ENCODE measurements around the gene TBC1D5.

Gene TBC1D5

DNA sequence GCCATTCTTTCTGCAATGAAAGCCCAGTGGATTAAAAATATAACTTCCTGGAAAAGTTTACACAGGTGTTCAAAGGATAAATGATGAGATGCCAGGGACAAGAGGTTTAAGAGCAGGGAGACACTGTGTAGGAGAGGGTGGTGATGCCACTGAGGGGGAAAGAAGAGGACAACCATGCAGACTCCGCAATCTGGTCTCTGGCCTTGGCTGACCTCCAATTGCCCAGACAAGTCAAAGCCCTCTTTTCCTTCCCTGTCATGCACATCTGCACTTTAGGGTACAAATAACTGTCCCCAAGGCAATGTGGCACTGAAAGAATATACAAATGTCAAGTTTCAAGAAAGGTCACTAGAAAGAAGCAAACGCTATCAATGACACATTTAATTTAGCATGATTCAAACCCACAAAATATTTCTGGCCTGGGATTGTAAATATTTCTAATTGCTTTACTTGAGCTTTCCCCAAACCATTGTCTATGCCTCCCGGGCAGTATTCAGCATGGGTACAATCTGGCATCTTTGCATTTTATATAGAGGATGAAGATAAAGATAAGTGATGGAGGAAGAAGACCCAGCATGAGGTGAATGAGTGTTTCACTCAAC lies 538.3 kb downstream of the TBC1D5 start:
- no peak for TF ChIP-seq CTCF (IDR thresholded peaks at IDR 0.05)

DNA sequence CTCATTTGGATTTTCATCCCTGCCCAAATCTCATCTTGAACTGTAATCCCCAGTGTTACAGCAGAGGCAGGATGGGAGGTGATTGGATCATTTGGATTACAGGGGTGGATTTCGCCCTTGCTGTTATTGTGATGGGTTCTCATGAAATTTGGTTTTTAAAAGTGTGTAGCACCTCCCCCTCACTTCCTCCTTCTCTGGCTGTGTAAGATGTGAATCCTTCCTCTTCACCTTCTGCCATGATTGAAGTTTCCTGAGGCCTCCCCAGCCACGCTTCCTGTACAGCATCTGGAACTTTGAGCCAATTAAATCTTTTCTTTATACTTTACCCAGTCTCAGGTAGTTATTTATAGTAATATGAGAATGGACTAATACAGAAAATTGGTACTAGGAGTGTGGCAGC lies 540.9 kb downstream of the TBC1D5 start:
- no peak for TF ChIP-seq CTCF (IDR thresholded peaks at IDR 0.05)

DNA sequence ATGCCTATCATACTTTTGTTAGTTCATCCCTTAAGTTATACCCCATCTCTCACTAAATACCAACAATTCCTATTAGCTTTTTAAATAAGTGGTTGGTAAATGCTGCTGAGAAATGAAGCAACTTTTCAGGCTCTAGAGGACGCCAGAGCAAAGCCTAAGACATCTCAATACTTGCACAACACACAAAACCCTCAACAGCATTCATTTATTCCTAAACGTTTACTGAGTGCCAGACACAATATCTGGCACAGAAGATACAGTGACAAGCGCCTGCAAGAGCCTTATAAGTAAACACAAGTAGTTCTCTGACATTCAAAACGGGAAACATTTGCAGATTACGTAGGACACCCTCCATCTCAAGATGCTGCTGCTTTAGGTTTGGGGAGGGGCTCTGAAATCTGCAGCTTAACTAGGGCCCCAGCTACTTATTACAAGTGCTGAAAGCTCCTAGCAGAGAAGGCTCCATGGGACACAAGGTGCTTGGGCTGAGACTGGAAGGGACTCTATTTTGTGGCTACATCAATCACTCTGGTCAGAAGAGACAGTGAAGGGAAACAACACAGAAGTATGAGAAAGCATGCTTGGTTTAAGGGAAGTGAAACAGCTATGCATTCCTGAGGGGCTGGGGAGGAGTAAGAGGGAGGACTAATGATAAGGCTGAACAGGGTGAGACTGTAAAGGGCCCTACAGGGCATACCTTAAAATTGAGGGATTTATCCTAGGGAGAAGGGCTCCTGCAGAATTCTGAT lies 546.4 kb downstream of the TBC1D5 start:
- peak; percentile 38 for TF ChIP-seq CTCF (IDR thresholded peaks at IDR 0.05)

GRCh38 chr3:17195192-17195611 lies 547.2 kb downstream of the TBC1D5 start:
- no peak for TF ChIP-seq CTCF (IDR thresholded peaks at IDR 0.05)

- TF ChIP-seq CTCF (IDR thresholded peaks at IDR 0.05) = no peak
Observed at GRCh38 chr3:17194116-17194515, 548.3 kb downstream of the TBC1D5 start.

DNA sequence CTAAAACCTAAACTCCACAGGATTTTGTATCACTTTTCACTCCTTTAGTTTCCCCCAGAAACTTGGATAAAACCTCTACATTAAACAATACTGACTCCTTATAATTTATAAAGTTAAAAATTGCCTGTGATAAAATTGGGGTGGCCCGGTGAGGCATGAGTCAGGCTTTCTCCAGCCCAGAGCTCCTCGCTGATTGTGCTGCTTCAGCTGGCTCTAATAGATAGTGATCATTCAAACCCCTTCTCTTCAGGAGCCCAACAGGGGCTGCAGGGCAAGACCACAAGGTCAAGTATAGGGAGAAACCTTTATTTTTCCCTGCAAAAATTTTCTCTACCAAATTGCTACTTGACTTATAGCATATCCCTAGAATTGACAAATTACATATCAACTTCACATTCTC lies 549.4 kb downstream of the TBC1D5 start:
- no peak for TF ChIP-seq CTCF (IDR thresholded peaks at IDR 0.05)

- no peak for TF ChIP-seq CTCF (IDR thresholded peaks at IDR 0.05)
Observed at GRCh38 chr3:17190353-17191078, 551.9 kb downstream of the TBC1D5 start.

All from LNCAP (cell line).